Lower leg skin (tissue), 3 donors: ENCODE data around the gene MYO18B.

ENCODE experiments used
- POLR2A ChIP-seq, 2 donors: fragments of 450-650 bp; IDR thresholded peaks; one replicate each; pipeline ENCODE4 v1.6.1; 2016 to 2017; ENCODE audit warnings: antibody characterized with exemption in 2 of 2, mild to moderate bottlenecking in 1 of 2, moderate library complexity in 1 of 2
- TF ChIP-seq, protein P1 (sequence below), 3 donors: fragments of 450-650 bp; IDR thresholded peaks; one replicate each; pipeline ENCODE4 v1.5.1; 2016; ENCODE audit warnings: antibody characterized with exemption in 3 of 3, mild to moderate bottlenecking in 3 of 3, moderate library complexity in 2 of 3

DNA sequence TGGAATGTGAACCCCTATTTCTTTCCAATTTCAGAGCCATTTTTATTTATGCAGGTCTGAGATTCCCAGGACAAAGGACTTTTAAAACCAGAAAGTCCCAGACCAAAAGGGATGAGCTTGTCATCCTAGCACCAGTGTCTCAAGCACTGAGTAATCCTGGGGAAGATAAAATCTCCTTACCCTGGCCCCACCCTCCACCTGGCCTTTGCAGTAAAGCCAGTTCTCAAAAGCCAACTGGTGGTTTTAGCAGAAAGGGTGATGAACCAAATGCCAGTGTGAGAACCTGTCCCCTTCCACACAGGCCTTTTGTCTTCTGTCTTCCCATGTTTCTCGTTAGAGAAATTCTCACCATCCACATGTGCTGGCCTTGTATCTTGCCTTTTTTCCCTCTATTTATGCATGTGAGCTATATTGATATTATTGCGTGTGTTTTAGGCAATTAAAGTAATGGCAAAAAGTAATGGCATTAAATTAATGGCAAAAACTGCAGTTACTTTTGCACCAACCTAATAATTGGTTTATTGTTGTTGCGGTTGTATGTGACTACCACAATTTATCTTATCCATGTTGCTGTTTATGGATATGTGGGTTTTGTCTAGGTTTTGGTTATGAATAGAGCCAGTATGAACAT is 191.3 kb downstream of the MYO18B start:
- TF ChIP-seq, protein P1, sequence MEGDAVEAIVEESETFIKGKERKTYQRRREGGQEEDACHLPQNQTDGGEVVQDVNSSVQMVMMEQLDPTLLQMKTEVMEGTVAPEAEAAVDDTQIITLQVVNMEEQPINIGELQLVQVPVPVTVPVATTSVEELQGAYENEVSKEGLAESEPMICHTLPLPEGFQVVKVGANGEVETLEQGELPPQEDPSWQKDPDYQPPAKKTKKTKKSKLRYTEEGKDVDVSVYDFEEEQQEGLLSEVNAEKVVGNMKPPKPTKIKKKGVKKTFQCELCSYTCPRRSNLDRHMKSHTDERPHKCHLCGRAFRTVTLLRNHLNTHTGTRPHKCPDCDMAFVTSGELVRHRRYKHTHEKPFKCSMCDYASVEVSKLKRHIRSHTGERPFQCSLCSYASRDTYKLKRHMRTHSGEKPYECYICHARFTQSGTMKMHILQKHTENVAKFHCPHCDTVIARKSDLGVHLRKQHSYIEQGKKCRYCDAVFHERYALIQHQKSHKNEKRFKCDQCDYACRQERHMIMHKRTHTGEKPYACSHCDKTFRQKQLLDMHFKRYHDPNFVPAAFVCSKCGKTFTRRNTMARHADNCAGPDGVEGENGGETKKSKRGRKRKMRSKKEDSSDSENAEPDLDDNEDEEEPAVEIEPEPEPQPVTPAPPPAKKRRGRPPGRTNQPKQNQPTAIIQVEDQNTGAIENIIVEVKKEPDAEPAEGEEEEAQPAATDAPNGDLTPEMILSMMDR (IDR thresholded peaks at IDR 0.05) = no peak
- no peak for TF ChIP-seq POLR2A (IDR thresholded peaks at IDR 0.05)
